GM23248 (cell line): Measurements from ENCODE around the gene ACSS1. TPM values are rescaled to one million over a fixed set of nuclear protein-coding genes. Genes with fewer than 3 reads are reported as not detected.

ENCODE experiments used
- DNase-seq: peaks from one replicate; pipeline ENCODE4 v3.0.0-alpha.2; 2015
- H2AFZ ChIP-seq: fragments of 200-600 bp; sonication (generic); 2 replicates; pipeline ENCODE4 v1.6.1; 2016; ENCODE audit warnings: antibody characterized with exemption
- H3F3A ChIP-seq: fragments of 200-600 bp; sonication (generic); 2 replicates; pipeline ENCODE4 v1.6.1; 2016; ENCODE audit warnings: mild to moderate bottlenecking, antibody characterized with exemption, mixed run types; ENCODE audit not compliant: insufficient read depth
- H3K27ac ChIP-seq: fragments of 200-600 bp; sonication (generic); 2 replicates; pipeline ENCODE4 v1.5.1; 2016; ENCODE audit warnings: mild to moderate bottlenecking
- H3K27me3 ChIP-seq: fragments of 200-600 bp; sonication (generic); replicated peaks from 2 replicates; pipeline ENCODE4 v1.6.1; 2016; ENCODE audit warnings: mild to moderate bottlenecking; ENCODE audit not compliant: insufficient read depth
- H3K36me3 ChIP-seq: fragments of 200-600 bp; sonication (generic); 2 replicates; pipeline ENCODE4 v1.6.1; 2016; ENCODE audit warnings: low read depth, mild to moderate bottlenecking
- H3K4me1 ChIP-seq: fragments of 200-600 bp; sonication (generic); 2 replicates; pipeline ENCODE4 v1.6.1; 2016; ENCODE audit warnings: mild to moderate bottlenecking; ENCODE audit not compliant: insufficient read depth
- H3K4me2 ChIP-seq: fragments of 200-600 bp; sonication (generic); one replicate; pipeline ENCODE4 v1.6.1; 2016; ENCODE audit warnings: mild to moderate bottlenecking; ENCODE audit not compliant: unreplicated experiment
- H3K4me3 ChIP-seq: fragments of 200-600 bp; sonication (generic); 2 replicates; pipeline ENCODE4 v1.5.1; 2016; ENCODE audit warnings: mild to moderate bottlenecking
- H3K79me2 ChIP-seq: fragments of 200-600 bp; sonication (generic); 2 replicates; pipeline ENCODE4 v1.6.1; 2016; ENCODE audit warnings: mild to moderate bottlenecking; ENCODE audit not compliant: insufficient read depth
- H3K9ac ChIP-seq: fragments of 200-600 bp; sonication (generic); 2 replicates; pipeline ENCODE4 v1.6.1; 2016; ENCODE audit warnings: mild to moderate bottlenecking
- H3K9me2 ChIP-seq: fragments of 200-600 bp; sonication (generic); 2 replicates; pipeline ENCODE4 v1.6.1; 2016; ENCODE audit warnings: mixed run types, mild to moderate bottlenecking, moderate library complexity; ENCODE audit not compliant: insufficient read depth
- H3K9me3 ChIP-seq: fragments of 200-600 bp; sonication (generic); one replicate; pipeline ENCODE4 v1.6.1; 2017; ENCODE audit warnings: low read depth
- H4K20me1 ChIP-seq: fragments of 200-600 bp; sonication (generic); 2 replicates; pipeline ENCODE4 v1.6.0; 2016; ENCODE audit not compliant: insufficient read depth
- EZH2 ChIP-seq: fragments of 200-600 bp; sonication (generic); IDR thresholded peaks from 2 replicates; pipeline ENCODE4 v1.6.1; 2018; ENCODE audit warnings: antibody characterized with exemption, mild to moderate bottlenecking; ENCODE audit not compliant: insufficient read depth, poor library complexity, severe bottlenecking
- EZH2phosphoT487 ChIP-seq: fragments of 200-600 bp; sonication (generic); IDR thresholded peaks from 2 replicates; pipeline ENCODE4 v1.6.1; 2018; ENCODE audit warnings: antibody characterized with exemption, moderate library complexity, mild to moderate bottlenecking, low read depth; ENCODE audit not compliant: insufficient read depth
- WGBS, 2 experiments: methylation state at CpG; one replicate each; pipeline ENCODE4 v1.1.6; 2015 to 2017; ENCODE audit warnings: low lambda C conversion rate in 2 of 2, low coverage in 1 of 2; ENCODE audit errors: missing lambda C conversion rate in 2 of 2; 5-methylcytosine and 5-hydroxymethylcytosine counted together
- in situ Hi-C: fragments of 300-500 bp; cut with MboI; formaldehyde crosslinking; loops from 2 replicates; pipeline ENCODE4 v1.15.0; 2020
- polyA plus RNA-seq: library from polyadenylated mRNA; unstranded; fragments of >200 nt; fragmentation: Nextera tagmentation; extraction: Ambion mirVana; gene quantifications from 2 replicates; pipeline ENCODE4 v1.2.1, GENCODE V29; 2016
- total RNA-seq: library from RNA; depleted of rRNA; stranded (reverse); fragments of >200 nt; shearing (Covaris generic); gene quantifications from 2 replicates; pipeline ENCODE4 v1.2.3, GENCODE V29; 2014

The ACSS1 gene
- total and polyA plus RNA-seq, 2 experiments from 2014 or later: 0.94 to 1.1 TPM

- H3K9me2 ChIP-seq: no peaks in the 10 kb centered on the region
- in situ Hi-C loops: no loop called here
- peak overlapping the region; percentile 35; the same call in 1 of the 2 replicates for H2AFZ ChIP-seq
- H3K9me3 ChIP-seq: no peaks in the 10 kb centered on the region
- H3K4me1 ChIP-seq: peaks cover 9% of the 10 kb centered on the region; the same call in 1 of the 2 replicates
- H3K9ac ChIP-seq: no peak overlapping the region
- no peak overlapping the region for H3K27ac ChIP-seq
- peak overlapping the region; percentile 55 for H3K4me3 ChIP-seq
- no peaks in the 10 kb centered on the region for H3K36me3 ChIP-seq
- H3F3A ChIP-seq: no peaks in the 10 kb centered on the region
- no peaks in the 10 kb centered on the region for H4K20me1 ChIP-seq
- no peaks in the 10 kb centered on the region for H3K79me2 ChIP-seq
- peaks cover 92% of the 10 kb centered on the region for H3K27me3 ChIP-seq
- WGBS, 2 experiments: 11 to 15% methylated on average over 14 of the region's 14 CpGs
- H3K4me2 ChIP-seq: peak overlapping the region; percentile 59
- TF ChIP-seq EZH2phosphoT487 (no peak), EZH2 (no peak)
- DNase-seq: peak; percentile 60
Measured at GRCh38 chr20:25076731-25077609, 19.0 kb upstream of the ACSS1 start.

GRCh38 chr20:25076201-25076600 lies 18.3 kb upstream of the ACSS1 start:
- Histone ChIP-seq H3K9me3 (no peaks in the 10 kb centered on the region), H3F3A (no peaks in the 10 kb centered on the region), H3K4me3 (no peak overlapping the region), H3K27ac (no peak overlapping the region), H3K79me2 (no peaks in the 10 kb centered on the region), H3K36me3 (no peaks in the 10 kb centered on the region), H3K4me1 (peaks cover 9% of the 10 kb centered on the region; the same call in 1 of the 2 replicates), H3K9ac (no peak overlapping the region), H4K20me1 (no peaks in the 10 kb centered on the region), H2AFZ (no peak overlapping the region), H3K9me2 (no peaks in the 10 kb centered on the region), H3K4me2 (no peak overlapping the region), H3K27me3 (peaks cover 92% of the 10 kb centered on the region)
- TF ChIP-seq EZH2phosphoT487: no peak
- in situ Hi-C loops: no loop called here
- 67 to 80% methylated on average over 2 of the region's 2 CpGs for whole genome bisulfite sequencing, 2 experiments
- DNase-seq: no peak

GRCh38 chr20:25073544-25073943 lies 15.6 kb upstream of the ACSS1 start:
- TF ChIP-seq EZH2 (no peak), EZH2phosphoT487 (no peak)
- H2AFZ ChIP-seq: no peak overlapping the region
- no peak overlapping the region for H3K27ac ChIP-seq
- DNase-seq: no peak
- in situ Hi-C loops: no loop called here
- no peaks in the 10 kb centered on the region for H3K36me3 ChIP-seq
- no peaks in the 10 kb centered on the region for H4K20me1 ChIP-seq
- H3K9ac ChIP-seq: no peak overlapping the region
- H3K9me3 ChIP-seq: no peaks in the 10 kb centered on the region
- WGBS, 2 experiments: 53 to 58% methylated on average over 8 to 9 of the region's 9 CpGs
- no peaks in the 10 kb centered on the region for H3F3A ChIP-seq
- H3K4me1 ChIP-seq: peaks cover 9% of the 10 kb centered on the region; the same call in 1 of the 2 replicates
- no peaks in the 10 kb centered on the region for H3K9me2 ChIP-seq
- no peaks in the 10 kb centered on the region for H3K79me2 ChIP-seq
- H3K4me2 ChIP-seq: no peak overlapping the region
- peaks cover 92% of the 10 kb centered on the region for H3K27me3 ChIP-seq
- no peak overlapping the region for H3K4me3 ChIP-seq

GRCh38 chr20:25072226-25072811 lies 14.4 kb upstream of the ACSS1 start:
- H3K4me1 ChIP-seq: peaks cover 5% of the 10 kb centered on the region; the same call in 1 of the 2 replicates
- no peak overlapping the region for H2AFZ ChIP-seq
- H3K9me3 ChIP-seq: no peaks in the 10 kb centered on the region
- in situ Hi-C loops: no loop called here
- peak; percentile 32 for DNase-seq
- H3K4me3 ChIP-seq: no peak overlapping the region
- H3K9ac ChIP-seq: no peak overlapping the region
- no peak for TF ChIP-seq EZH2
- no peak for TF ChIP-seq EZH2phosphoT487
- H3F3A ChIP-seq: no peaks in the 10 kb centered on the region
- H3K27me3 ChIP-seq: peaks cover 89% of the 10 kb centered on the region
- H3K36me3 ChIP-seq: no peaks in the 10 kb centered on the region
- 55 to 61% methylated on average over 7 of the region's 7 CpGs for WGBS, 2 experiments
- H3K27ac ChIP-seq: no peak overlapping the region
- H3K79me2 ChIP-seq: no peaks in the 10 kb centered on the region
- no peaks in the 10 kb centered on the region for H3K9me2 ChIP-seq
- no peaks in the 10 kb centered on the region for H4K20me1 ChIP-seq
- no peak overlapping the region for H3K4me2 ChIP-seq
